SJSA1 (cell line): Measurements from ENCODE around the gene CDH22. TPM values are rescaled to one million over a fixed set of nuclear protein-coding genes. Genes with fewer than 3 reads are reported as not detected.

Experiments
- DNase-seq, 2 experiments: peaks; one replicate each; pipeline ENCODE4 v3.0.0-alpha.2; 2015 to 2020; ENCODE audit warnings: low spot score in 2 of 2, low read depth in 1 of 2
- H3K27ac ChIP-seq: fragments of 250-450 bp; sonication (Bioruptor Pico); 2 replicates; pipeline ENCODE4 v1.5.1; 2020; ENCODE audit warnings: mild to moderate bottlenecking, moderate library complexity
- H3K27me3 ChIP-seq: fragments of 250-450 bp; sonication (Bioruptor Pico); replicated peaks from 2 replicates; pipeline ENCODE4 v1.5.1; 2020; ENCODE audit warnings: mild to moderate bottlenecking, moderate library complexity
- H3K36me3 ChIP-seq: fragments of 250-450 bp; sonication (Bioruptor Pico); 2 replicates; pipeline ENCODE4 v1.5.1; 2020; ENCODE audit warnings: mild to moderate bottlenecking
- H3K4me1 ChIP-seq: fragments of 250-450 bp; sonication (Bioruptor Pico); replicated peaks from 2 replicates; pipeline ENCODE4 v1.6.1; 2021; ENCODE audit warnings: mild to moderate bottlenecking
- H3K4me3 ChIP-seq: fragments of 250-450 bp; sonication (Bioruptor Pico); 2 replicates; pipeline ENCODE4 v1.5.1; 2020; ENCODE audit warnings: mild to moderate bottlenecking
- H3K9me3 ChIP-seq: fragments of 250-450 bp; sonication (Bioruptor Pico); replicated peaks from 2 replicates; pipeline ENCODE4 v1.5.1; 2020; ENCODE audit warnings: mild to moderate bottlenecking
- total RNA-seq: library from RNA; depleted of rRNA; stranded (reverse); fragments of >200 nt; shearing (Covaris generic); gene quantifications from 2 replicates; pipeline ENCODE4 v1.2.3, GENCODE V29; 2014

The CDH22 gene
- total RNA-seq, 1 experiment from 2014 or later, result not detected

GRCh38 chr20:46334303-46334904 is 26.1 kb upstream of the CDH22 start:
- H3K9me3 ChIP-seq, result no peaks in the 10 kb centered on the region
- peaks cover 69% of the 10 kb centered on the region for H3K27me3 ChIP-seq
- no peak for DNase-seq
- H3K4me3 ChIP-seq, result no peak overlapping the region
- H3K36me3 ChIP-seq, result no peaks in the 10 kb centered on the region
- H3K27ac ChIP-seq, result no peak overlapping the region
- no peaks in the 10 kb centered on the region for H3K4me1 ChIP-seq

- H3K27ac ChIP-seq, result no peak overlapping the region
- H3K4me3 ChIP-seq, result no peak overlapping the region
- peaks cover 59% of the 10 kb centered on the region for H3K27me3 ChIP-seq
Measured at GRCh38 chr20:46333161-46333991, 25.1 kb upstream of the CDH22 start.

GRCh38 chr20:46332373-46333160 is 24.3 kb upstream of the CDH22 start:
- H3K27me3 ChIP-seq, result peaks cover 53% of the 10 kb centered on the region
- no peaks in the 10 kb centered on the region for H3K36me3 ChIP-seq
- no peak overlapping the region for H3K27ac ChIP-seq
- no peak overlapping the region for H3K4me3 ChIP-seq
- no peak for DNase-seq
- no peaks in the 10 kb centered on the region for H3K4me1 ChIP-seq
- no peaks in the 10 kb centered on the region for H3K9me3 ChIP-seq

More at GRCh38 chr20:46333161-46333991, 25.1 kb upstream of the CDH22 start:
- Histone ChIP-seq H3K36me3 (no peaks in the 10 kb centered on the region), H3K9me3 (no peaks in the 10 kb centered on the region), H3K4me1 (no peaks in the 10 kb centered on the region)
- no peak for DNase-seq

GRCh38 chr20:46331611-46332361 is 23.5 kb upstream of the CDH22 start:
- Histone ChIP-seq H3K9me3 (no peaks in the 10 kb centered on the region), H3K27ac (no peak overlapping the region), H3K4me3 (no peak overlapping the region), H3K4me1 (no peaks in the 10 kb centered on the region), H3K36me3 (no peaks in the 10 kb centered on the region), H3K27me3 (peaks cover 51% of the 10 kb centered on the region)
- DNase-seq, result no peak

- no peaks in the 10 kb centered on the region for H3K4me1 ChIP-seq
- no peak overlapping the region for H3K4me3 ChIP-seq
- DNase-seq, result no peak
- no peaks in the 10 kb centered on the region for H3K36me3 ChIP-seq
- no peak overlapping the region for H3K27ac ChIP-seq
- peaks cover 47% of the 10 kb centered on the region for H3K27me3 ChIP-seq
- H3K9me3 ChIP-seq, result no peaks in the 10 kb centered on the region
Measured at GRCh38 chr20:46330831-46331371, 22.6 kb upstream of the CDH22 start.

GRCh38 chr20:46330072-46330763 is 21.9 kb upstream of the CDH22 start:
- no peaks in the 10 kb centered on the region for H3K9me3 ChIP-seq
- no peak for DNase-seq
- no peaks in the 10 kb centered on the region for H3K4me1 ChIP-seq
- H3K27me3 ChIP-seq, result peaks cover 47% of the 10 kb centered on the region
- H3K4me3 ChIP-seq, result no peak overlapping the region
- no peaks in the 10 kb centered on the region for H3K36me3 ChIP-seq
- H3K27ac ChIP-seq, result no peak overlapping the region

- no peak overlapping the region for H3K4me3 ChIP-seq
- no peak for DNase-seq
- H3K27me3 ChIP-seq, result peaks cover 40% of the 10 kb centered on the region
- no peak overlapping the region for H3K27ac ChIP-seq
- H3K4me1 ChIP-seq, result no peaks in the 10 kb centered on the region
- no peaks in the 10 kb centered on the region for H3K36me3 ChIP-seq
- H3K9me3 ChIP-seq, result no peaks in the 10 kb centered on the region
Measured at GRCh38 chr20:46328200-46328882, 20.0 kb upstream of the CDH22 start.

- peaks cover 40% of the 10 kb centered on the region for H3K27me3 ChIP-seq
Measured at GRCh38 chr20:46327557-46327956, 19.3 kb upstream of the CDH22 start.

GRCh38 chr20:46325789-46326188 is 17.5 kb upstream of the CDH22 start:
- peaks cover 41% of the 10 kb centered on the region for H3K27me3 ChIP-seq

More at GRCh38 chr20:46327557-46327956, 19.3 kb upstream of the CDH22 start:
- no peak overlapping the region for H3K27ac ChIP-seq
- no peaks in the 10 kb centered on the region for H3K9me3 ChIP-seq
- DNase-seq, result no peak
- no peaks in the 10 kb centered on the region for H3K4me1 ChIP-seq
- no peak overlapping the region for H3K4me3 ChIP-seq
- H3K36me3 ChIP-seq, result no peaks in the 10 kb centered on the region

GRCh38 chr20:46324960-46325703 is 16.8 kb upstream of the CDH22 start:
- Histone ChIP-seq H3K27ac (no peak overlapping the region), H3K36me3 (no peaks in the 10 kb centered on the region), H3K4me3 (no peak overlapping the region), H3K27me3 (peaks cover 40% of the 10 kb centered on the region), H3K4me1 (no peaks in the 10 kb centered on the region), H3K9me3 (no peaks in the 10 kb centered on the region)
- peak in 1 of 2 experiments; percentile 19 for DNase-seq

More at GRCh38 chr20:46325789-46326188, 17.5 kb upstream of the CDH22 start:
- Histone ChIP-seq H3K9me3 (no peaks in the 10 kb centered on the region), H3K36me3 (no peaks in the 10 kb centered on the region), H3K27ac (no peak overlapping the region), H3K4me1 (no peaks in the 10 kb centered on the region), H3K4me3 (no peak overlapping the region)
- no peak for DNase-seq

GRCh38 chr20:46324379-46324778 is 16.1 kb upstream of the CDH22 start:
- DNase-seq, result no peak
- H3K27ac ChIP-seq, result no peak overlapping the region
- H3K9me3 ChIP-seq, result no peaks in the 10 kb centered on the region
- peaks cover 43% of the 10 kb centered on the region for H3K27me3 ChIP-seq
- no peaks in the 10 kb centered on the region for H3K4me1 ChIP-seq
- H3K36me3 ChIP-seq, result no peaks in the 10 kb centered on the region
- no peak overlapping the region for H3K4me3 ChIP-seq

GRCh38 chr20:46323557-46323956 is 15.3 kb upstream of the CDH22 start:
- DNase-seq, result no peak
- H3K36me3 ChIP-seq, result no peaks in the 10 kb centered on the region
- no peak overlapping the region for H3K27ac ChIP-seq
- H3K4me1 ChIP-seq, result no peaks in the 10 kb centered on the region
- H3K9me3 ChIP-seq, result no peaks in the 10 kb centered on the region
- peaks cover 48% of the 10 kb centered on the region for H3K27me3 ChIP-seq
- no peak overlapping the region for H3K4me3 ChIP-seq
